Endothelial cell of umbilical vein (primary cell): ENCODE measurements around the gene MINDY4B. TPM values are rescaled to one million over a fixed set of nuclear protein-coding genes. Genes with fewer than 3 reads are reported as not detected.

Experiments used
- BruUV-seq: library from RNA; stranded (reverse); fragments of 400-500 nt; replicated peaks from 2 replicates; lab custom pipeline; 2021; lab: Mats Ljungman, UMichigan
- CTCF ChIA-PET: fragments of 300-600, 350-600 bp; sonication (Branson Sonifier 250); formaldehyde crosslinking; loops from one replicate; lab custom pipeline; 2021; ENCODE audit warnings: antibody characterized with exemption, inconsistent platforms; lab: Charles Lee
- POLR2A ChIA-PET: fragments of 300-600, 350-600 bp; sonication (Branson Sonifier 250); formaldehyde crosslinking; loops from one replicate; lab custom pipeline; 2021; ENCODE audit warnings: antibody characterized with exemption, inconsistent platforms; lab: Charles Lee
- DNase-seq: peaks from one replicate; pipeline ENCODE4 v3.0.0-alpha.2; 2011; ENCODE audit warnings: low read depth, low spot score
- FAIRE-seq: peaks from 2 replicates; lab custom pipeline; 2011; peaks lifted over from hg19 to GRCh38; lab: Jason Lieb, UNC
- H2AFZ ChIP-seq: 2 replicates; pipeline ENCODE4 v1.6.0; 2012; ENCODE audit warnings: low read depth, low read length, control low read depth, inconsistent platforms
- H3K27ac ChIP-seq: 2 replicates; pipeline ENCODE4 v1.5.1; 2011; ENCODE audit warnings: low read depth, mild to moderate bottlenecking, control low read depth, low read length, moderate library complexity; ENCODE audit not compliant: insufficient read depth
- H3K27me3 ChIP-seq, 2 experiments: 2 replicates each; pipeline versions ENCODE4 v1.6.0 to v1.6.1; 2011; ENCODE audit warnings: low read length in 2 of 2, mixed read lengths in 1 of 2; ENCODE audit not compliant: control insufficient read depth in 2 of 2, insufficient read depth in 2 of 2
- H3K36me3 ChIP-seq, 2 experiments: 2 replicates in 1 of 2; 3 replicates in 1 of 2; pipeline ENCODE4 v1.5.1; 2011; ENCODE audit warnings: low read length in 2 of 2, mild to moderate bottlenecking in 1 of 2, moderate library complexity in 1 of 2; ENCODE audit not compliant: control insufficient read depth in 2 of 2, insufficient read depth in 2 of 2; ENCODE audit errors: extremely low read depth in 1 of 2
- H3K4me1 ChIP-seq: 3 replicates; pipeline ENCODE4 v1.5.1; 2011; ENCODE audit warnings: mild to moderate bottlenecking, low read length; ENCODE audit not compliant: control insufficient read depth, insufficient read depth; ENCODE audit errors: extremely low read depth
- H3K4me2 ChIP-seq: 2 replicates; pipeline ENCODE4 v1.6.1; 2011; ENCODE audit warnings: low read length, control low read depth, mixed read lengths; ENCODE audit not compliant: insufficient read depth
- H3K4me3 ChIP-seq, 3 experiments: fragments of 200-600 bp in 1 of 3; sonication (generic), shearing (Covaris generic) in 1 of 3; replicated peaks in 1 of 3; 2 replicates each; pipeline ENCODE4 v1.5.1; 2011 to 2016; ENCODE audit warnings: control low read depth in 3 of 3, low read length in 3 of 3, mild to moderate bottlenecking in 2 of 3, inconsistent platforms in 1 of 3, low read depth in 1 of 3, moderate library complexity in 1 of 3; ENCODE audit not compliant: insufficient read depth in 1 of 3
- H3K79me2 ChIP-seq: 2 replicates; pipeline ENCODE4 v1.6.0; 2012; ENCODE audit warnings: low read length, inconsistent platforms; ENCODE audit not compliant: control insufficient read depth, insufficient read depth
- H3K9ac ChIP-seq: replicated peaks from 2 replicates; pipeline ENCODE3; 2011; ENCODE audit warnings: low read length, control low read depth; ENCODE audit not compliant: insufficient read depth; ENCODE audit errors: extremely low read depth
- H3K9me1 ChIP-seq: replicated peaks from 3 replicates; pipeline ENCODE4 v1.6.0; 2011; ENCODE audit warnings: mild to moderate bottlenecking, low read length; ENCODE audit not compliant: control insufficient read depth, insufficient read depth; ENCODE audit errors: extremely low read depth
- H3K9me3 ChIP-seq: replicated peaks from 2 replicates; pipeline ENCODE4 v1.5.1; 2012; ENCODE audit warnings: low read length, inconsistent platforms; ENCODE audit not compliant: control insufficient read depth, insufficient read depth
- H4K20me1 ChIP-seq: replicated peaks from 2 replicates; pipeline ENCODE3; 2011; ENCODE audit warnings: mild to moderate bottlenecking, low read length; ENCODE audit not compliant: control insufficient read depth, insufficient read depth; ENCODE audit errors: extremely low read depth
- CTCF ChIP-seq, 2 donors: IDR thresholded peaks; 1 replicate in 1 of 2; 2 replicates in 1 of 2; pipeline ENCODE4 v1.5.1; 2011; ENCODE audit warnings: low read length in 2 of 2, mild to moderate bottlenecking in 2 of 2, moderate library complexity in 2 of 2, control low read depth in 1 of 2, inconsistent platforms in 1 of 2, low read depth in 1 of 2; ENCODE audit not compliant: insufficient read depth in 1 of 2; ENCODE audit errors: extremely low read depth in 1 of 2
- EZH2 ChIP-seq: IDR thresholded peaks from 2 replicates; pipeline ENCODE4 v1.6.1; 2012; ENCODE audit warnings: borderline replicate concordance, low read depth, mild to moderate bottlenecking, moderate library complexity, low read length, inconsistent platforms; ENCODE audit not compliant: severe bottlenecking
- FOS ChIP-seq: IDR thresholded peaks from 2 replicates; pipeline ENCODE4 v1.6.1; 2011; ENCODE audit warnings: mild to moderate bottlenecking, low read length, moderate library complexity, borderline replicate concordance; ENCODE audit not compliant: insufficient read depth
- GATA2 ChIP-seq: IDR thresholded peaks from 2 replicates; pipeline ENCODE4 v1.7.0; 2011; ENCODE audit warnings: low read depth, mild to moderate bottlenecking, moderate library complexity, mixed read lengths, low read length; ENCODE audit not compliant: insufficient read length, insufficient read depth
- JUN ChIP-seq: IDR thresholded peaks from 2 replicates; pipeline ENCODE4 v1.6.1; 2011; ENCODE audit warnings: borderline replicate concordance, low read depth; ENCODE audit not compliant: insufficient read length, insufficient read depth
- MYC ChIP-seq: IDR thresholded peaks from one replicate; pipeline ENCODE4 v1.6.1; 2011; ENCODE audit warnings: mild to moderate bottlenecking, low read depth, low read length
- POLR2A ChIP-seq: IDR thresholded peaks from 2 replicates; pipeline ENCODE4 v1.6.1; 2012; ENCODE audit warnings: low read depth, mild to moderate bottlenecking, control low read depth, low read length
- POLR2AphosphoS5 ChIP-seq: IDR thresholded peaks from 2 replicates; pipeline ENCODE4 v1.6.1; 2012; ENCODE audit warnings: low read depth, mild to moderate bottlenecking, control low read depth, low read length, moderate library complexity; ENCODE audit not compliant: insufficient read depth
- dilution Hi-C: fragments of 300-500 bp; cut with MboI; formaldehyde crosslinking; loops from one replicate; pipeline ENCODE4 v1.15.0; 2019; ENCODE audit warnings: low sequenced_read_pairs; ENCODE audit not compliant: extremely low pct_ligation_motif_present
- intact Hi-C: fragments of 100-400 bp; cut with micrococcal nuclease; formaldehyde crosslinking; loops from one replicate; pipeline ENCODE4 v1.10.0; 2022
- polyA plus RNA-seq, 4 experiments: library from polyadenylated mRNA; depleted of rRNA in 3 of 4; stranded (reverse) in 3 of 4; unstranded in 1 of 4; fragments of >200 nt; gene quantifications; 2 replicates each; pipeline versions ENCODE4 v1.2.1 to v1.2.3, GENCODE V29; 2011 to 2012; ENCODE audit warnings: missing spikeins in 1 of 4
- total RNA-seq: library from RNA; stranded (reverse); gene quantifications from 2 replicates; pipeline ENCODE4 v1.2.3, GENCODE V29; 2021
- TF ChIP-seq, protein P1 (sequence below): IDR thresholded peaks from 2 replicates; pipeline ENCODE4 v1.6.1; 2011; ENCODE audit not compliant: insufficient read depth, insufficient read length

Gene MINDY4B
- total and polyA plus RNA-seq, 2 donors (not counting 3 experiments of a cell fraction or from before 2014, with no cell fraction given) = not detected

GRCh38 chr3:150887031-150887430, 18.2 kb downstream of the MINDY4B start:
- Histone ChIP-seq H3K9me1 (no peaks in the 10 kb centered on the region), H3K9ac (no peak overlapping the region), H3K36me3 (no peaks in the 10 kb centered on the region), H3K9me3 (no peaks in the 10 kb centered on the region), H4K20me1 (no peaks in the 10 kb centered on the region), H3K79me2 (no peaks in the 10 kb centered on the region), H3K4me1 (no peaks in the 10 kb centered on the region), H2AFZ (no peak overlapping the region), H3K4me2 (no peak overlapping the region), H3K27me3 (peaks cover 0 to 3% of the 10 kb centered on the region in 2 experiments), H3K27ac (no peak overlapping the region), H3K4me3 (no peak overlapping the region)
- dilution Hi-C loops = no loop called here
- intact Hi-C loops = no loop called here
- ChIA-PET CTCF (no interaction called here), POLR2A (no interaction called here)
- FAIRE-seq = no peak
- no peak for DNase-seq
- TF ChIP-seq JUN = no peak
- TF ChIP-seq POLR2A = no peak
- no peak for TF ChIP-seq FOS
- no peak for TF ChIP-seq GATA2
- no peak for TF ChIP-seq MYC
- TF ChIP-seq, protein P1, sequence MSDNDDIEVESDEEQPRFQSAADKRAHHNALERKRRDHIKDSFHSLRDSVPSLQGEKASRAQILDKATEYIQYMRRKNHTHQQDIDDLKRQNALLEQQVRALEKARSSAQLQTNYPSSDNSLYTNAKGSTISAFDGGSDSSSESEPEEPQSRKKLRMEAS = no peak
- no peak for TF ChIP-seq EZH2
- no peak for TF ChIP-seq CTCF (IDR thresholded peaks at IDR 0.05; ENCODE audit: extremely low read depth in 1 of 2, insufficient read depth in 1 of 2, low read depth in 1 of 2, low read length in 2 of 2)
- no peak for TF ChIP-seq POLR2AphosphoS5
- BruUV-seq = no TSS peak
